ENCODE data around the gene LRRC23.
A peak's percentile ranks its signal among the peaks of the same experiment; 100 is the strongest.

LRRC23 gene

DNA sequence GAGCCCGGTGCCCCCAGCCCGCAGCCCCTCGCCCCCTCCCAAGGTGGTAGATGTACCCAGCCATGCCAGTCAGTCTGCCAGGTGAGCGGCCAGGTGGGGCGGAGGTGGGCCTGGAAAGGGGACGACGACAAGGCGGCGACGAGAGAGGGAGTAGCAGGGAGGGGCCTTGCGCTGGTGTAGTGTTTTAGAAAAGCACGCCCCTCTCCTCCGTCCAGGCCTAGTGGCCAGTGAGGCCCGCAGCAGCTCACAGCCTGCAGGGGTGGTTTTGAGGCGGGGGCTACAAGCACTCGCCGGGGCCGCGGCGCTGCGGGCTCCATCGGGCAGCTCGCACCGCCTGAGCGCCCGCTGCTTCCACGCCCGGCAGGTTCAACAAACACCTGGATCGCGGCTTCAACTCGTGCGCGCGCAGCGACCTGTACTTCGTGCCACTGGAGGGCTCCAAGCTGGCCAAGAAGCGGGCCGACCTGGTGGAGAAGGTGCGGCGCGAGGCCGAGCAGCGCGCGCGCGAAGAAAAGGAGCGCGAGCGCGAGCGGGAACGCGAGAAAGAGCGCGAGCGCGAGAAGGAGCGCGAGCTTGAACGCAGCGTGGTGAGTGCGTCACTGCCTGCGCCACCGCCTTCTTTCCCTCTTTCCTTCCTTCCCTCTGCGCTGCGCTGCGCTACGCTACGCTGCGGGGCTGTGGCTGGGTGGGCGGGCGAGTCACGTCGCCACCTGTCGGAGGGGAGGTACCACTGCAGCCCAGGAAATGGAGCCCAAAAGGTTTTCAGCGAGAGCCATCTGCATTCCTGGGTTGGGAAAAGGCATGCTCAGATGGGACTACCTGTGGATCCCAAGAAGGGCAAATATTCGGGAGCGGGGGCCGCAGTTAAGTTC lies 33.1 kb downstream of the LRRC23 start:
- H3K4me3 ChIP-seq (ENCODE audit: low read depth, low read length) = peak overlapping the region; percentile 59
- peak; percentile 75 for DNase-seq (ENCODE audit: low read depth)

- H3K4me3 ChIP-seq (ENCODE audit: low read depth, low read length) = peak overlapping the region; percentile 59
- no peak for DNase-seq (ENCODE audit: low read depth)
These were observed 34.0 kb downstream of the LRRC23 start for GRCh38 chr12:6938353-6939190.

- H3K4me3 ChIP-seq (ENCODE audit: low read depth, low read length) = no peak overlapping the region
- DNase-seq (ENCODE audit: low read depth) = no peak
These were observed 34.5 kb downstream of the LRRC23 start for GRCh38 chr12:6939191-6939540.

DNA sequence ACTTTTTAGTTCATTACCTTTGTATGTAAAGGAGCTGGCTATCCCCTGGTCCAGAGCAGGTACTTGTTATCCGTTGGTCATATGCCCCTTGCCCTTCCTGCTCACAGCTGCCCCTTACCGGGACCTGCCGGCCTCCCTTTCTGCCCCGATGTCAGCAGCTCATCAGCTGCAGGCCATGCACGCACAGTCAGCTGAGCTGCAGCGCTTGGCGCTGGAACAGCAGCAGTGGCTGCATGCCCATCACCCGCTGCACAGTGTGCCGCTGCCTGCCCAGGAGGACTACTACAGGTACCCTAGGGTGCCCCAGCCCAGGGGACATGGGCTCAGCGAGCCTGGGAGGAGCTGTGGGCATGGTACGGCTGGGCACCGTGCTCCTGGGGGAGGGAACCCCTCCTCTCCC lies 36.6 kb downstream of the LRRC23 start:
- no peak overlapping the region for H3K4me3 ChIP-seq (ENCODE audit: low read depth, low read length)
- no peak for DNase-seq (ENCODE audit: low read depth)

DNA sequence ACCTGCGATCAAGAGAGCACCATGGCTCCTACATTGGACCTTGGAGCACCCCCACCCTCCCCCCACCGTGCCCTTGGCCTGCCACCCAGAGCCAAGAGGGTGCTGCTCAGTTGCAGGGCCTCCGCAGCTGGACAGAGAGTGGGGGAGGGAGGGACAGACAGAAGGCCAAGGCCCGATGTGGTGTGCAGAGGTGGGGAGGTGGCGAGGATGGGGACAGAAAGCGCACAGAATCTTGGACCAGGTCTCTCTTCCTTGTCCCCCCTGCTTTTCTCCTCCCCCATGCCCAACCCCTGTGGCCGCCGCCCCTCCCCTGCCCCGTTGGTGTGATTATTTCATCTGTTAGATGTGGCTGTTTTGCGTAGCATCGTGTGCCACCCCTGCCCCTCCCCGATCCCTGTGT lies 37.2 kb downstream of the LRRC23 start:
- DNase-seq (ENCODE audit: low read depth) = no peak

DNA sequence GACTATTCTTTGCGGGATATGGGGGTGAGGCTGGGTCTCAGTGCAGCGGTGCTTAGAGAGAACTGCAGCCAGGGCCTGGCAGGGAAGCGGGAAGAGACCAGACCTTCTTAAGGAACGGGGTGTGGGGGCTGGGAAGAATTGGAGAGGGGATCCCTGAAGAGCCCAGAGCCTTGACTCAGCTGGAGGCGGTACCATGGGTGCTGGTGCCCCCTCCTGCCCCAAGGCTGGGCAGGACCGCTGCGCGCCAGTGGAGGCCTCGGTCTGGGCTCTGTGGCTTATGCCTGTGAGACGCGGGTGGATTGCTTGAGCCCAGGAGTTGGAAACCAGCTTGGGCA lies 37.7 kb downstream of the LRRC23 start:
- DNase-seq (ENCODE audit: low read depth) = no peak
- H3K4me3 ChIP-seq (ENCODE audit: low read depth, low read length) = no peak overlapping the region

More for the DNA sequence above, 37.2 kb downstream of the LRRC23 start:
- no peak overlapping the region for H3K4me3 ChIP-seq (ENCODE audit: low read depth, low read length)

- H3K4me3 ChIP-seq (ENCODE audit: low read depth, low read length) = peak overlapping the region; percentile 72
- peak; percentile 77 for DNase-seq (ENCODE audit: low read depth)
These were observed 38.7 kb downstream of the LRRC23 start for GRCh38 chr12:6943389-6943721.

DNA sequence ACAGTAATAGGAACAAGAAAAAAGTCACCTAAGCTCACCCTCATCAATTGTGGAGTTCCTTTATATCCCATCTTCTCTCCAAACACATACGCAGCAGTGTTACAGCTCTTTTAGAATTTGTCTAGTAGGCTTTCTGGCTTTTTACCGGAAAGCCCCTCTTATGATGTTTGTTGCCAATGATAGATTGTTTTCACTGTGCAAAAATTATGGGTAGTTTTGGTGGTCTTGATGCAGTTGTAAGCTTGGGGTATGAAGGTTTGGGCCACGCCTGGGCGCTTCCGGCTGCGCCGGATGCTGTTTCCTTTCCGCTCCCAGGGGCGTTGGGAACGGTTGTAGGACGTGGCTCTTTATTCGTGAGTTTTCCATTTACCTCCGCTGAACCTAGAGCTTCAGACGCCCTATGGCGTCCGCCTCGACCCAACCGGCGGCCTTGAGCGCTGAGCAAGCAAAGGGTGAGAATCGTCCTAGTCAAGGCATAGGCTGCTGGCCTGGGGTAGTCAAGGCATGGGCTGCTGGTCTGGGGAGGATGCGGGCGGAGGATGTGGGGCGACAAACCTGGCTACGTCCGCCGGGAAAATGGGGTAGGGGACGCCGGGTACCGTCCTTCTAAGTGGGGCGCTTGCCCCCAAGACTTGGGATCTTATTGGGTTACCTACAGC lies 39.2 kb downstream of the LRRC23 start, which contains the start of the genes C12orf57 and RNU7-1:
TSS of gene C12orf57 (plus strand) at position 301 of the 659 bp plus-strand sequence. CDS start at position 401, 100 bp downstream.
TSS of gene RNU7-1 (plus strand) at position 95 of the 659 bp plus-strand sequence.
- peak; percentile 67 for DNase-seq (ENCODE audit: low read depth)
- peak within 1 kb of the TSS; percentile 72 for H3K4me3 ChIP-seq (ENCODE audit: low read depth, low read length)

DNA sequence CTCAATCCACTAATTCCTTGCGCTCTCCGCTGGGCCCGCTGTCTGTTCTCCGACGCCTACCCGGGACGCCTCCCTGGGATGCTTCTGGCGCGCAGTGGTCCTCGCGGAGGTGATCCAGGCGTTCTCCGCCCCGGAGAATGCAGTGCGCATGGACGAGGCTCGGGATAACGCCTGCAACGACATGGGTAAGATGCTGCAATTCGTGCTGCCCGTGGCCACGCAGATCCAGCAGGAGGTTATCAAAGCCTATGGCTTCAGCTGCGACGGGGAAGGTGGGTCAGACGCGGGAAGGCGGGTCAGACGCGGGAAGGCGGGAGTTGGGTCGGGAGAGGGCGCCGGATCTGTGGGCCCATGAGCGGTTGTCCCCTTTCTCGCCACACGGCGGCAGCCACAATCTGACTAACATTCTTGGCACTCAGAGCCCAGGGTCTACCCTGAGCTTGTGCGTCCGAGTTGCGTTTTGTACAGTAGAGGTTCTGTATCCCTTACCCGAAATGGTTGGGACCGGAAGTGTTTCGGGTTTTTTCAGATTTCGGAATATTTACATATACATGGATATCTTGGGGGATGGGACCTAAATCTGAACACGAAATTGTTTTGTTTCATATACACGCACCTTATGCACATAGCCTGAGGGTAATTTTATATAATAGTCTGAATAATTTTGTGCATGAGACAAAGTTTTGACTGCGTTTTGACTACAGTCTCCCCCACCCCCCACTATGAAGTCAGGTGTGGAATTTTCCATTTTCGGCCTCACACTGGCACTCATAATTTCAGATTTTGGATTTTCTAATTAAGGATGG lies 40.0 kb downstream of the LRRC23 start:
- H3K4me3 ChIP-seq (ENCODE audit: low read depth, low read length) = peak overlapping the region; percentile 72
- peak; percentile 70 for DNase-seq (ENCODE audit: low read depth)

GRCh38 chr12:6945613-6946012 lies 41.0 kb downstream of the LRRC23 start:
- DNase-seq (ENCODE audit: low read depth) = no peak
- no peak overlapping the region for H3K4me3 ChIP-seq (ENCODE audit: low read depth, low read length)

- no peak for DNase-seq (ENCODE audit: low read depth)
- H3K4me3 ChIP-seq (ENCODE audit: low read depth, low read length) = no peak overlapping the region
These were observed 41.7 kb downstream of the LRRC23 start for GRCh38 chr12:6946033-6946919.

GRCh38 chr12:6946920-6947374 lies 42.3 kb downstream of the LRRC23 start:
- no peak for DNase-seq (ENCODE audit: low read depth)
- H3K4me3 ChIP-seq (ENCODE audit: low read depth, low read length) = no peak overlapping the region

DNA sequence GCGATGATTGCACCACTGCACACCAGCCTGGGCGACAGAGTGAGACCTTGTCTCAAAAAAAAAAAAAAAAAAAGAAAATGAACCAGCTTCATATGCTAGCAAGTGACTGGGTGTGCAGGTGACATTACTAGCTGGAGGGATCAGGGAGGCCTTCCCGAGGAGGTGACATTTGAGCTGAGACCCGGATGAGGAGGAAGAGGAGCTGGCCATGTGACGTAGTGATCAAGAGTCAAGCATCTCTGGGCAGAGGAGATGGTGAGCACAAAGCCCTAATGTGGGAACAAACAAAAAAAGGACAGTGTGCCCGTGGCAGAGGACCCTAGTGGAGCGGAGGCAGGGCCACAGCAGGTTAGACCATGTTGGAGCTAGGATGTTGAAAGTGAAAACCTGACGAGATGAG lies 43.0 kb downstream of the LRRC23 start:
- DNase-seq (ENCODE audit: low read depth) = no peak
- no peak overlapping the region for H3K4me3 ChIP-seq (ENCODE audit: low read depth, low read length)

DNA sequence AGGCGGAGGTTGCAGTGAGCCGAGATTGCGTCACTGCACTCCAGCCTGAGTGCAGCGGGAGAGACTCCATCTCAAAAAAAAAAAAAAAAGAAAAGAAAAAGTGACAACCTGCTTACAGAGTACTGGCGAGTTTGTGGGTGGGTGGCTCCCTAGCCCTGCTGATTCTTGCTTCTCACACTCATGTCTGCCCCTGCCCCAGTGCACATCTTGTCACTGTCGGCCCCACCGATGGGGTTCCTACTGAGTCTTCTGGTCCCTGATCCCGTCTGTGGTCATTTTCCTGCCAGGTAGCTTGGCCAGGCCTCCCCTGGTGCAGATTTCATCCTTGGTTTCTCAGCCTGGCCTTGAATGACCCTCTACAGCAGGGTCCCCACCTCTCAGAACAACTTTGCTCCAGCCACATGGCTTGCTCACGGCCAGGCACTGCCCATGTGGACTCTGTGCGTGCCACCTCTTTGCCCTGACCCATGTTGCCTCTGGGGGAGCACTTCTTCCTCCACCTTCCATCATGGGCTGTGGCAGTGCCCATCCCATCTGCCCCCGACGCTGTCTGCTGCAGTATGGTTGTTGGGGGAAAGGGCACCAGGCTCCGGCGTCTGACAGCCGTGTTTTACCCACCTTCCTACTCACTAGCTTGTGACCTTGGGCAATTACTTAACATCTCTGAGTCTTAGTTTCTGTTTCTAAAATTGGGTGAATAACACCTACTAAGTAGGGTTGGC lies 44.4 kb downstream of the LRRC23 start:
- H3K4me3 ChIP-seq (ENCODE audit: low read depth, low read length) = no peak overlapping the region
- no peak for DNase-seq (ENCODE audit: low read depth)

DNA sequence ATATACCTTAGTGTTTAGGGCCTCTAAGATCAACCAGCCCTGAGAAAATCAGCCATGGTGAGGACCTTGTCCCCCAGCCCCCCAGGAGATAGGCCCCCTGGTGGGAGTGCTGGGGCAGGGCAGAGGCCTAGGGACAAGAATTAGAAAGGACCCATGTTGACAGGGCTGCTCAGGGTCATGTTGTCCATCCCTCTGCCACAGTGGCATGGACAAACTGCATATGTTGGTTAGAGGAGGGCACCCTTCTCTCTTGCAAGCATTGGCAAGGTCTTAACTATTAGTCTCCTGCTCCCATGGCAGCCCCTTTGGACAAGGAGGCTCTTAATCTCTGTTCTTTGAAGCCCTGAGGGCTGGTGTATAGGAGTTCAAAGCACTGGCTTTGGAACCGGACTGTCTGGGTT lies 45.8 kb downstream of the LRRC23 start:
- no peak overlapping the region for H3K4me3 ChIP-seq (ENCODE audit: low read depth, low read length)
- DNase-seq (ENCODE audit: low read depth) = no peak

DNA sequence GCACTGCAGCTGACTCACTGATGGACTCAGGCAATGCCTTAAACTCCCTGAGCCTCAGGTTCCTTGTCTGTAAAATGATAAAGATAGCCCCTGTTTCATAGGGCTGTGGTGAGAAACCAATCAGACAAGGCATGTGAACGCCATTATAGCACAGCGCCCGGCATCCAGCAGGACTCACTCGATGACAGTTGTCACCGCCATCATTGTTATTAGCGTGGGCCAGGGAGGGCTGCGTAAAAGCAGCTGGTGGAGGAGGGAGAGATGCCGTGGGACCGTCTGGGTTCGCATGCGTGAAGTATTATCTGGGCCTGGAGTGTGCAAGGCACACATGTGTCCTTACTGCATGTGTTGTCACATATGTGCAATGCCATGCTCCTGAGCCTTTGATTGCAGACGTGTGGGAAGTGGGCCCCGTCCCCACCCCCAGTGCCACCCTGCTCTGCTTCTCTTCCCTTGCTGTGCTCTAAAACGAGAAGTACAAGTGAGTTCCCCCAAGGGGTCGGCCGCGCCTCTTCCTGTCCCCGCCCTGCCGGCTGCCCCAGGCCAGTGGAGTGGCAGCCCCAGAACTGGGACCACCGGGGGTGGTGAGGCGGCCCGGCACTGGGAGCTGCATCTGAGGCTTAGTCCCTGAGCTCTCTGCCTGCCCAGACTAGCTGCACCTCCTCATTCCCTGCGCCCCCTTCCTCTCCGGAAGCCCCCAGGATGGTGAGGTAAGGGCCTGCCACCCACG lies 46.4 kb downstream of the LRRC23 start, which contains the start of gene PTPN6:
TSS of gene PTPN6 (plus strand) at position 546 of the 730 bp plus-strand sequence. CDS start at position 703, 157 bp downstream.
- H3K4me3 ChIP-seq (ENCODE audit: low read depth, low read length) = no peak within 1 kb of the TSS
- DNase-seq (ENCODE audit: low read depth) = no peak

DNA sequence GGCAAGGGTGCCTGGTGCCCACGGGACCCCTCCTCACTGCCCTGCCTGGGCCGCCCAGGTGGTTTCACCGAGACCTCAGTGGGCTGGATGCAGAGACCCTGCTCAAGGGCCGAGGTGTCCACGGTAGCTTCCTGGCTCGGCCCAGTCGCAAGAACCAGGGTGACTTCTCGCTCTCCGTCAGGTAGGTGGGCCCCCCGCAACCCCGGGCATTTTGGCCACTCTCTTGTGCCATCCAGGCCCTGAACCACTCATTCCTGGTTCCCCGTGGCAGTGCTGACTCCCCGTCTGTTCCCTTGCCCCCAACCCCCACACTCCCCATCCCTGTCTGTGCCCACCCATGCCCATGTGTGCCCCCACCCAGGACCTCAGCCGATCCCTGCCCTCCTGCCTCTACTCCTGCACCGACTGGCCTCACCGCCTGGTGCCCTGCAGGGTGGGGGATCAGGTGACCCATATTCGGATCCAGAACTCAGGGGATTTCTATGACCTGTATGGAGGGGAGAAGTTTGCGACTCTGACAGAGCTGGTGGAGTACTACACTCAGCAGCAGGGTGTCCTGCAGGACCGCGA lies 47.0 kb downstream of the LRRC23 start:
- H3K4me3 ChIP-seq (ENCODE audit: low read depth, low read length) = no peak overlapping the region
- no peak for DNase-seq (ENCODE audit: low read depth)
